B cell (primary cell): Measurements from ENCODE around the gene HCN4. TPM values are rescaled to one million over a fixed set of nuclear protein-coding genes. Genes with fewer than 3 reads are reported as not detected.

Experiments used
- ATAC-seq: fragments of 200-7000 bp; cut with Tn5 transposase; one replicate; pipeline ENCODE4 v1.10.0; 2021; ENCODE audit warnings: low read depth, mild to moderate bottlenecking, moderate number of reproducible peaks, moderate library complexity
- CTCF ChIA-PET: fragments of 350-600 bp; sonication (Branson Sonifier 250); formaldehyde crosslinking; loops from one replicate; lab custom pipeline; 2021; ENCODE audit warnings: antibody characterized with exemption, inconsistent platforms; lab: Charles Lee
- POLR2A ChIA-PET: fragments of 350-600 bp; sonication (Branson Sonifier 250); formaldehyde crosslinking; loops from one replicate; lab custom pipeline; 2021; ENCODE audit warnings: antibody characterized with exemption; lab: Charles Lee
- DNase-seq: peaks from one replicate; pipeline ENCODE4 v3.0.0; 2013
- H2AFZ ChIP-seq: 2 replicates; pipeline ENCODE4 v1.6.1; 2012; ENCODE audit warnings: mild to moderate bottlenecking, low read depth, low read length; ENCODE audit not compliant: insufficient read depth, poor library complexity, severe bottlenecking
- H3K27ac ChIP-seq, 2 donors: 1 replicate in 1 of 2; 2 replicates in 1 of 2; pipeline ENCODE4 v1.5.1; 2012 to 2013; ENCODE audit warnings: low read length in 2 of 2, mild to moderate bottlenecking in 2 of 2, moderate library complexity in 1 of 2
- H3K27me3 ChIP-seq, 4 experiments: fragments of 200-600 bp in 1 of 4; sonication (generic) in 1 of 4; replicated peaks in 1 of 4; 1 replicate in 2 of 4; 2 replicates in 2 of 4; pipeline versions ENCODE4 v1.6.1 to v1.7.0; 2013 to 2016; ENCODE audit warnings: low read length in 3 of 4, mild to moderate bottlenecking in 2 of 4, mixed read lengths in 1 of 4, moderate library complexity in 1 of 4; ENCODE audit not compliant: insufficient read depth in 4 of 4, control insufficient read depth in 3 of 4; ENCODE audit errors: control extremely low read depth in 1 of 4
- H3K36me3 ChIP-seq, 2 experiments: replicated peaks in 1 of 2; 1 replicate in 1 of 2; 2 replicates in 1 of 2; pipeline versions ENCODE4 v1.6.1 to v1.7.1; 2013; ENCODE audit warnings: low read length in 1 of 2; ENCODE audit not compliant: insufficient read depth in 2 of 2, control insufficient read depth in 1 of 2; ENCODE audit errors: control extremely low read depth in 1 of 2, extremely low read depth in 1 of 2
- H3K4me1 ChIP-seq, 2 donors: fragments of 200-600 bp in 1 of 2; sonication (generic) in 1 of 2; 1 replicate in 1 of 2; 2 replicates in 1 of 2; pipeline versions ENCODE4 v1.5.1 to v1.6.1; 2013 to 2017; ENCODE audit warnings: low read length in 2 of 2; ENCODE audit not compliant: control insufficient read depth in 2 of 2, insufficient read depth in 2 of 2
- H3K4me2 ChIP-seq: replicated peaks from 2 replicates; pipeline ENCODE3; 2012; ENCODE audit warnings: mild to moderate bottlenecking, low read depth, low read length; ENCODE audit not compliant: poor library complexity, severe bottlenecking
- H3K4me3 ChIP-seq, 5 experiments: fragments of 200-600 bp in 1 of 5; sonication (generic) in 1 of 5; 1 replicate in 3 of 5; 2 replicates in 2 of 5; pipeline versions ENCODE4 v1.5.1 to v1.7.0; 2011 to 2016; ENCODE audit warnings: low read length in 4 of 5, mild to moderate bottlenecking in 4 of 5, low read depth in 2 of 5, control low read depth in 1 of 5, moderate library complexity in 1 of 5; ENCODE audit not compliant: insufficient read depth in 1 of 5; ENCODE audit errors: control extremely low read depth in 1 of 5, extremely low read depth in 1 of 5
- H3K79me2 ChIP-seq: fragments of 200-600 bp; sonication (generic); one replicate; pipeline ENCODE4 v1.6.0; 2016; ENCODE audit warnings: low read length; ENCODE audit not compliant: control insufficient read depth, insufficient read depth
- H3K9ac ChIP-seq: fragments of 200-600 bp; sonication (generic); 2 replicates; pipeline ENCODE4 v1.6.1; 2017; ENCODE audit warnings: mild to moderate bottlenecking, low read length, moderate library complexity
- H3K9me3 ChIP-seq, 3 donors: one replicate each; pipeline versions ENCODE4 v1.6.1 to v1.7.1; 2013; ENCODE audit warnings: low read length in 2 of 3; ENCODE audit not compliant: control insufficient read depth in 2 of 3, insufficient read depth in 1 of 3; ENCODE audit errors: control extremely low read depth in 1 of 3
- H4K20me1 ChIP-seq: 2 replicates; pipeline ENCODE4 v1.6.0; 2012; ENCODE audit warnings: mild to moderate bottlenecking, low read length; ENCODE audit not compliant: insufficient read depth, control insufficient read depth, poor library complexity, severe bottlenecking
- H3K27ac Mint-ChIP-seq: one replicate; pipeline ENCODE4 v1.8.0; 2021; ENCODE audit warnings: mixed read lengths
- H3K27me3 Mint-ChIP-seq: one replicate; pipeline ENCODE4 v1.8.0; 2021; ENCODE audit warnings: mixed read lengths
- H3K4me1 Mint-ChIP-seq: one replicate; pipeline ENCODE4 v1.8.0; 2021; ENCODE audit warnings: mixed read lengths
- H3K4me3 Mint-ChIP-seq: one replicate; pipeline ENCODE4 v1.8.0; 2021; ENCODE audit warnings: mixed read lengths
- H3K9me3 Mint-ChIP-seq: one replicate; pipeline ENCODE4 v1.8.0; 2022; ENCODE audit warnings: mixed read lengths; ENCODE audit not compliant: insufficient read depth
- CTCF ChIP-seq: fragments of 200-600 bp; IDR thresholded peaks from one replicate; pipeline ENCODE4 v1.8.0; 2022; ENCODE audit warnings: antibody characterized with exemption, mild to moderate bottlenecking
- EZH2 ChIP-seq: IDR thresholded peaks from 2 replicates; pipeline ENCODE4 v1.6.1; 2012; ENCODE audit warnings: borderline replicate concordance, low read depth, mild to moderate bottlenecking, moderate library complexity, low read length; ENCODE audit not compliant: insufficient read depth, poor library complexity, severe bottlenecking
- WGBS: methylation state at CpG from one replicate; pipeline ENCODE4 v1.1.5; 2013; ENCODE audit warnings: missing lambda C conversion rate; ENCODE audit not compliant: insufficient coverage; 5-methylcytosine and 5-hydroxymethylcytosine counted together
- intact Hi-C: fragments of 100-400 bp; cut with micrococcal nuclease; formaldehyde crosslinking; loops from one replicate; pipeline ENCODE4 v1.10.0; 2022
- polyA plus RNA-seq: library from polyadenylated mRNA; depleted of rRNA; stranded (reverse); fragments of >200 nt; gene quantifications from 2 replicates; pipeline ENCODE4 v1.2.3, GENCODE V29; 2012
- total RNA-seq, 2 donors: library from RNA; stranded (reverse); fragments of 120-200 nt in 1 of 2; gene quantifications; 1 replicate in 1 of 2; 2 replicates in 1 of 2; pipeline versions ENCODE4 v1.2.3 to v1.2.4, GENCODE V29; 2013 to 2022

The HCN4 gene
- total and polyA plus RNA-seq, 2 donors (not counting 1 experiment from before 2014, with no cell fraction given): not detected

- Mint-ChIP-seq H3K4me3 (no peak overlapping the region), H3K4me1 (no peaks in the 10 kb centered on the region), H3K27me3 (peaks cover 35% of the 10 kb centered on the region), H3K27ac (no peak overlapping the region), H3K9me3 (no peaks in the 10 kb centered on the region)
- Histone ChIP-seq H4K20me1 (no peaks in the 10 kb centered on the region), H3K27me3 (peaks cover 0 to 15% (median 0%) of the 10 kb centered on the region in 4 experiments), H3K4me1 (no peaks in the 10 kb centered on the region), H3K4me2 (no peak overlapping the region), H3K36me3 (no peaks in the 10 kb centered on the region), H2AFZ (no peak overlapping the region), H3K79me2 (no peaks in the 10 kb centered on the region), H3K9ac (no peak overlapping the region), H3K9me3 (no peaks in the 10 kb centered on the region), H3K4me3 (no peak overlapping the region), H3K27ac (no peak overlapping the region)
- DNase-seq (no peak), ATAC-seq (no peak)
- TF ChIP-seq CTCF: no peak
- TF ChIP-seq EZH2: no peak
- CTCF ChIA-PET: no interaction called here
- intact Hi-C loops: no loop called here
- WGBS: 71% methylated on average over 2 of the region's 3 CpGs
- POLR2A ChIA-PET: no interaction called here
Measured at GRCh38 chr15:73364070-73364469, 4.7 kb downstream of the HCN4 start.

DNA sequence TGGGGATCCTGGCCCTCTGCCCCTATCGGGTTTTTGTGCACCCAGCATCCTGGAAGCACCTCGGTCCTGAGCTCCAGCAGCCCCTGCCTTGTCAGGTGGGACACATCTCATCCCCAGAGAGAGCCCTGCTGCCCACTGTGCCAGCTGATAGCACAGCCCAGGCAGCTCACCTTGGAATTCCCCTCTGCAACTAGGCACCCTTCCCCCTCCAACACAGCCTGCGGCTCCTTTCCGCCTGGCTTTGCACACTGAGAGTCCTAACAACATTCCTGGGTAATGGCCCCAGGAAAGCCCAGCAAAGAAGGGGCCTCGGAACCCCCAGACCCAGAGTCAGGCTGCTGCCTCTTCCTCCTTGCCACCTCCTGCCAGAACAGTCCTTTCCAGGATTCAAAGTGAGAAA, 5.9 kb downstream of the HCN4 start:
- peaks cover 0 to 13% (median 0%) of the 10 kb centered on the region in 4 experiments for H3K27me3 ChIP-seq

More for the DNA sequence above, 5.9 kb downstream of the HCN4 start:
- no peak overlapping the region for H3K9ac ChIP-seq
- no peak overlapping the region for H3K27ac Mint-ChIP-seq
- no peaks in the 10 kb centered on the region for H3K4me1 Mint-ChIP-seq
- H3K79me2 ChIP-seq: no peaks in the 10 kb centered on the region
- TF ChIP-seq EZH2 (no peak), CTCF (no peak)
- WGBS: 86% methylated on average over 5 of the region's 5 CpGs
- no peak overlapping the region for H3K27ac ChIP-seq
- no peak overlapping the region for H3K4me2 ChIP-seq
- H3K4me3 Mint-ChIP-seq: no peak overlapping the region
- H3K4me1 ChIP-seq: no peaks in the 10 kb centered on the region
- no peak for ATAC-seq
- DNase-seq: no peak
- no peaks in the 10 kb centered on the region for H3K36me3 ChIP-seq
- ChIA-PET CTCF (no interaction called here), POLR2A (no interaction called here)
- H3K27me3 Mint-ChIP-seq: peaks cover 37% of the 10 kb centered on the region
- H3K9me3 ChIP-seq: no peaks in the 10 kb centered on the region
- intact Hi-C loops: no loop called here
- no peak overlapping the region for H3K4me3 ChIP-seq
- no peaks in the 10 kb centered on the region for H4K20me1 ChIP-seq
- no peak overlapping the region for H2AFZ ChIP-seq
- H3K9me3 Mint-ChIP-seq: no peaks in the 10 kb centered on the region
